Effector CD8-positive, alpha-beta T cell (primary cell): ENCODE data around the gene SLC9A5.

ENCODE experiments used
- DNase-seq: peaks from one replicate; lab custom pipeline; 2025; lab: John Stamatoyannopoulos, UW
- total RNA-seq, 4 experiments: gene quantifications; one replicate each; lab custom pipeline; 2026; lab: John Stamatoyannopoulos, UW

The SLC9A5 gene, protein sequence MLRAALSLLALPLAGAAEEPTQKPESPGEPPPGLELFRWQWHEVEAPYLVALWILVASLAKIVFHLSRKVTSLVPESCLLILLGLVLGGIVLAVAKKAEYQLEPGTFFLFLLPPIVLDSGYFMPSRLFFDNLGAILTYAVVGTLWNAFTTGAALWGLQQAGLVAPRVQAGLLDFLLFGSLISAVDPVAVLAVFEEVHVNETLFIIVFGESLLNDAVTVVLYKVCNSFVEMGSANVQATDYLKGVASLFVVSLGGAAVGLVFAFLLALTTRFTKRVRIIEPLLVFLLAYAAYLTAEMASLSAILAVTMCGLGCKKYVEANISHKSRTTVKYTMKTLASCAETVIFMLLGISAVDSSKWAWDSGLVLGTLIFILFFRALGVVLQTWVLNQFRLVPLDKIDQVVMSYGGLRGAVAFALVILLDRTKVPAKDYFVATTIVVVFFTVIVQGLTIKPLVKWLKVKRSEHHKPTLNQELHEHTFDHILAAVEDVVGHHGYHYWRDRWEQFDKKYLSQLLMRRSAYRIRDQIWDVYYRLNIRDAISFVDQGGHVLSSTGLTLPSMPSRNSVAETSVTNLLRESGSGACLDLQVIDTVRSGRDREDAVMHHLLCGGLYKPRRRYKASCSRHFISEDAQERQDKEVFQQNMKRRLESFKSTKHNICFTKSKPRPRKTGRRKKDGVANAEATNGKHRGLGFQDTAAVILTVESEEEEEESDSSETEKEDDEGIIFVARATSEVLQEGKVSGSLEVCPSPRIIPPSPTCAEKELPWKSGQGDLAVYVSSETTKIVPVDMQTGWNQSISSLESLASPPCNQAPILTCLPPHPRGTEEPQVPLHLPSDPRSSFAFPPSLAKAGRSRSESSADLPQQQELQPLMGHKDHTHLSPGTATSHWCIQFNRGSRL
- 1.8 to 3.7 (median 2.2) reads per million in 4 experiments for total RNA-seq

DNA sequence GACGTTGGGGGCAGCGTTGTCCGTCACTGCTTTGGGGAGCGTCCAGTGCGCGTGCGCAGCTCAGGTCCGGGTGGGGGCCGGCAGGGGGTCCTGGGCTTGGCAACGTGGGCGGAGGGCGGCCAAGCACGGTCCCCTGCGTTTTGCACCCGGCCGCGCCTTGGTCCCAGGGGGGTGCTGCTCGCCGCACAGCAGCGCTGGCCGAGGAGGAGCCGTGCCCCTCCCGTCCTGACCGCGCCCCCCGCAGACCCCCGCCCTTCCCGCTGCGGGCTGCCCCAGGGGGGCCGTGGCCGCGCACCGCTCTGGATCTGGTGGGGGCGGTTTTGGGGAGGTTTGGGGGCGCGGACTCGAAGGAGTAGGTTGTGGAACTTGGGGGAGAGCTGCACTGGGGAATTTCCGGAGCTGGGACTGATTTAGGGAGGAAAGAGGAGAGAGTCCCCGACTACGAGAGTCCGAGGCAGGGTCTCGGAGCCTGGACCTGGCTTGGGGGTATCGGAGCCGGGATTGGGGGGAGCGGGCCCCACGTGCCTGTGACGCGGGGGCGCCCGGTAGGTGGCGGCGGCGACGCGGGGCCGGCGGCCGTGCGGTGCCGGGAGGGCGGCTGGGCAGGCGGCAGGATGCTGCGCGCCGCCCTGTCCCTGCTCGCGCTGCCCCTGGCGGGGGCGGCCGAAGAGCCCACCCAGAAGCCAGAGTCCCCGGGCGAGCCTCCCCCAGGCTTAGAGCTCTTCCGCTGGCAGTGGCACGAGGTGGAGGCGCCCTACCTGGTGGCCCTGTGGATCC is at the start of gene SLC9A5:
SLC9A5 (plus strand) TSS at position 579 of the 777 bp plus-strand sequence; CDS start at position 615, 36 bp downstream.
- no peak for DNase-seq

DNA sequence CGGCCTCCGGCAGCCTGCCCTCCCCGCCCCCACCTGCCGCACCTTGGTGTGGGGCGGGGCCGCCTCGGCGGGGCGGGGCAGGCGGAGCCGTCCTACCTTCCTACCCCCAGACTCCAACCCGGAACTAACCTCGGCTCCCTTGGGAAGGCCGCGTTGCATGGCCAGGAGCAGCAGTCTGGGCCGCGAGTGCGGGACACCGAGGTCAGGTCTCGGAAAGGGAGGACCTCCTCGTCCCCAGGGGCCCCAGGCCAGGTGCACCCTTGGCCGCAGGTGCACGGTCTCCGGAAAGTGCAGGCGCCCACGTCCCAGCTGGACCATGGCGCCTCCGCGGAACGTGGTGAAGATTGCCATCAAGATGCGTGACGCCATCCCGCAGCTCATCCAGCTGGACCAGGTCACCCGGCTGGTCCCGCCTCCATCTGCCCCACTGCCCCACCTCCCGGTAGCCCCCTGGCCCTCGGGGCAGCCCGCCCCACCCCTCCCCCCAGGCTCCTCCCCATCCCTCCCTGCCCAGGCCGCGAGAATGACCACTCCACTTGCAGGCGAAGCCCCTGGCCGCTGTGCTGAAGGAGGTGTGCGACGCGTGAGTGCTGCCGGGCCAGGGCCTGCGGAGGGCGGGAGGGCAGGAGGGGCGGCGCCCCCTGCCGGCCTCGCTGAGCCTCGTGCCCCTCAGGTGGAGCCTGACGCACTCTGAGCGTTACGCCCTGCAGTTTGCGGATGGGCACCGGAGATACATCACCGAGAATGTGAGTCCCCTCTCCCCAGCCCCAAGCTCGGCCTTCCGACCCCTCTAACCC is 49.6 kb upstream of the SLC9A5 start, which contains the start of gene ELMO3:
ELMO3 (plus strand) TSS at position 121 of the 797 bp plus-strand sequence; CDS start at position 317, 196 bp downstream.
- no peak for DNase-seq

DNA sequence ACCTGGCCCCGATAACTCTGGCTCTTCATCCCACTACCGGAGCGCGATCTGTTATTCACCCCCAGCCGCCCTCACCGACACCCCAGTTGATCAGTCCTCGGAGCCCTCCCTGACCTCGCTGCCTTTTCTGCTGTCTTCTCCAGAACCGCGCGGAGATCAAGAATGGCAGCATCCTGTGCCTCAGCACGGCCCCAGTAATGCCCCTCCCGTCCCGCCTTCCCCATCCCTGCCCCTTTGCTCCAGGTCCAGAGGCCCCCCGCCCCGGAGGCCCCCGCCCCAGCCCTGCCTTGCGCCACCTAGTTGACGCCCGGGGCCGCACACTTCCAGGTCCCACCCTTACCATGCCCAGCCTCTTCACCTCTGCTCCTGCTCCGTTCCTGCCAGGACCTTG is 49.0 kb upstream of the SLC9A5 start:
- no peak for DNase-seq

DNA sequence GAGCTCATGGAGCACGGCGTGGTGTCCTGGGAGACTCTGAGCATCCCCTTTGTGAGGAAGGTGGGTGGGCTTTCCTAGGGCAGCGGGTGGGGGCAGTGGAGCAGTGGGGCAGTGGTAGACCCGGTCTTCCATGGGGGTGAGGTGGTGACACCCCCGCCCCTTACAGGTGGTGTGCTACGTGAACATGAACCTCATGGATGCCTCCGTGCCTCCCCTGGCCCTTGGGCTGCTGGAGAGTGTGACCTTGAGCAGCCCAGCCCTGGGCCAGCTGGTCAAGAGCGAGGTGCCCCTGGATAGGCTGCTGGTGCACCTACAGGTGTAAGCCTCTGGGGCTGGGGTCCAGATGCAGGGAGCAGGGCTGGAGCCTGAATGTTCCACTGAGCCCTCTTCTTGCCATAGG is 48.3 kb upstream of the SLC9A5 start:
- no peak for DNase-seq

DNA sequence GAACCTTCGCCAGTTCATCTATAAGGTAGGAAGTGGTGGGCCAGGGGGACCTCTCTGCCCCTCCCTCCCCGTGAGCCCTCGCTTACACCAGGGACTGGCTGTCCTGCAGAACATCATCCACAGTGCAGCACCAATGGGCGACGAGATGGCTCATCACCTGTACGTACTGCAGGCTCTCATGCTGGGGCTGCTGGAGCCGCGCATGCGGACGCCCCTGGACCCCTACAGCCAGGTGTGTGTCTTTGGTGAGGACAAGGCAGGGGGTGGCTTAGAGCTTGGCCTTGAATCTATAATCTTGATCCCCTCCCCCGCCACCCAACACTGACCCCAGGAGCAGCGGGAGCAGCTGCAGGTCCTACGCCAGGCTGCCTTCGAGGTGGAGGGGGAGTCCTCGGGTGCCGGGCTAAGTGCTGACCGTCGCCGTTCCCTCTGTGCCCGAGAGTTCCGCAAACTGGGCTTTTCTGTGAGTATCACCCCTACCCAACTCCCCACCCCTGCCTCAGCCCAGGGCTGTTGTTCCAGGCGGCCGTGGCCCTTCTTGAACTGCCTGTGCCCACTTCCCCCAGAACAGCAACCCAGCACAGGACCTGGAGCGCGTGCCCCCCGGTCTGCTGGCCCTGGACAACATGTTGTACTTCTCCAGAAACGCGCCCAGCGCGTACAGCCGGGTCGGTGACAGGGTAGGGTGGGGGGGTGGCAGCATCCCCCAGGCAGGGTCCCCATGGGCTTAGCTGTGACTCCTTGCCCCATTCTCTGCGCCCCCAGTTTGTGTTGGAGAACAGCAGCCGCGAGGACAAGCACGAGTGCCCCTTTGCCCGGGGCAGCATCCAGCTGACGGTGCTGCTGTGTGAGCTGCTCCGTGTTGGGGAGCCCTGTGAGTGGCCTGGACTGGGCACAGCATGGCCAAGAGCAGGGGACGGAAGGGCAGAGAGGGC is 47.1 kb upstream of the SLC9A5 start:
- no peak for DNase-seq

DNA sequence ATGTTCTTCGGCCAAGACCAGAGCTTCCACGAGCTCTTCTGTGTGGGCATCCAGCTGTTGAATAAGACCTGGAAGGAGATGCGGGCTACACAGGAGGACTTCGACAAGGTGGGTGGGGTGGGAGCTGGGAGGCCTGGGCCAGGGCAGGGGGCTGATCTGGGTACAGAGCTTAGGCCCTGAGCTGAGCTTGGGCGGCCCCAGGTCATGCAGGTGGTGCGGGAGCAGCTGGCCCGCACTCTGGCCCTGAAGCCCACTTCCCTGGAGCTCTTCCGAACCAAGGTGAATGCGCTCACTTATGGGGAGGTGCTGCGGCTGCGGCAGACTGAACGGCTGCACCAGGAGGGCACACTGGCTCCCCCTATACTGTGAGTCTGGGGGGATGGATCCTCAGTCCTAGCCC is 46.4 kb upstream of the SLC9A5 start:
- no peak for DNase-seq

DNA sequence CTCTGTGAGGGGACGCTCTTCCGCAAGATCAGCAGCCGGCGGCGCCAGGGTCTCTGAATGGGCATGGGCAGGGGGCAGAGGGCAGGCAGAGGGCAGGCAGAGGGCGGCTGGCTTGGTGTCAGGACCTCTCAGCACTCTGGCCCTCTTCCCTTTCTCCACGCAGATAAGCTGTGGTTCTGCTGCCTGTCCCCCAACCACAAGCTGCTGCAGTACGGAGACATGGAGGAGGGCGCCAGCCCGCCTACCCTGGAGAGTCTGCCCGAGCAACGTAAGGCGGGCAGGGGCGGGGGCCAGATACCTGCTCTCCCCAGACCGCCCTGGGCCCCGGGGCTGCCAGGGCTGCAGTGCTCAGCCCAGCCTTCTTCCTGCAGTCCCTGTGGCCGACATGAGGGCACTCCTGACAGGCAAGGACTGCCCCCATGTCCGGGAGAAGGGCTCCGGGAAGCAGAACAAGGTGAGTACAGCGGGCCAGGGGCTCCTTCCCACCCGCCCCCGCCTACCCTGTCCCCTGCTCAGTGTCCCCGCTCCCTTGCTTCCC is 45.8 kb upstream of the SLC9A5 start:
- no peak for DNase-seq

DNA sequence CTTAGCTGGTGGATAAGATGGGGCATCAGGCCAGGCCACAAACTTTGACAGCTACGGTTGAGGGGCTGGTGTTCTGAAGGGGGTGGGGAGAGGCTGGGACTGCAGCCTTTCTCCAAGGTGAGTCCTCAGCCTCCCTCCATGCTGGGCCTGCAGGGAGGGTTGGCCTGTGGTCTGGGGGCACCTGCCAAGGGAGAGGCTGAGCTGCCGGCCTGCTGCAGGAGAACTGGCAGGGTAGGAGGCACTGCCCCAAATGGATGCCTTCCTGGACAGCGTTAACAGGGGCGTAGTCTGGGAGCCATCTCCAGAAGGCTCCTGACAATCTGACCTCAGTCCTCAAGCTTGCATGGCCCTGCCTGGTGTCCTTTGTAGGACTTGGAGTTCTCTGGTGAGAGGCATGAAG is 44.7 kb upstream of the SLC9A5 start:
- DNase-seq = no peak

DNA sequence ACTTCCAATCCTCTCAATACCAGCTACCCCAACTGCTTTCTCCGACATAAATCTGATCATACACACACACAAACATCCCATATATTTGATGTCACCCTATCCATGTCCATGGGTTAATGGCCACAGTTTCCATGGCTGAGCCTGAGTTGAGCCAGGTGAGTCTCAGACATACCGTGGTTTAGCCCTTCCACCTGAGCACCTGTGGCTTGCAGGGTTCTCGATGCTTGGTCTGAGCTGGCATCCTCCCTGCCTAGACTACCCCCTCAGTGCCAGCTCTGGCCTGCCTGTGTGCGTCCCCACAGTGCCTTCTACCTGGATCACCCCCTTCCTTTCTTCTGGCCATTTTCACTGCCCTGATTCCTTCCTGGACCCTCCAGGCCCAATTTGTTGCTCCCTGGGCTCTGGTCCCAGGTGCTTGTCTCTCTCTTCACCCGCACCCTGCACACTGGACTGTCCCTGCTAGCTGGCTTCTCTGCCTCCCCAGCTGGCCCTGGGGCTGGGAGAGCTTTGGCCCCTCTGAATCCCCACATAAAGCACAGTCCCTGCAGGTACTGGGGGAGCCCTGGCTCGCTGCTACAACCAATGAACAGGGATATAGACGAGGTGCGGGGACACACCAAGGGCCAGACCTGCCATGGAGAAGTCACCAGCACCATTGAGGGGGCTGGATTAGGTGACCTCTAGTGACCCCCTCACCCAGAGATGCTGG is 42.5 kb upstream of the SLC9A5 start:
- DNase-seq = no peak

DNA sequence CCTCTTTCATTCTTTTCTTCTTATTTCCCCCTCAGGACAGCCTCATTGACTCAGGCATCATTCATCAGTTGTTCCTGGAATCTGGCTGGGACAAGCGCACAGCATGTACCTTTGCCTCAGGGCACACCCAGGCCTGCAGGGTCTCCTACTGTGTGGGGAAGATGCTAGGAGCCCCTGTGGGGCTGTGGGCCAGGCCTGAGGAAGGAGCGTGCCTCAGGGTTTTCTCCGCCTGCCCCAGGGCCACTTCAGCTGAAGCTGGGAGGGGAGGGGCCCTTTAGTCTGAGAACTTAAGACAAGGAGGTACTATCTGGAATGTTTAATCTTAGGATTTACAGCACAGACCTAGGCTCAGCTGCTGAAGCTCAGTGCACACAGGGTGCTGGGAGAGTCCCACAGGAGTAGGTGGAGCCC is 41.9 kb upstream of the SLC9A5 start:
- no peak for DNase-seq

DNA sequence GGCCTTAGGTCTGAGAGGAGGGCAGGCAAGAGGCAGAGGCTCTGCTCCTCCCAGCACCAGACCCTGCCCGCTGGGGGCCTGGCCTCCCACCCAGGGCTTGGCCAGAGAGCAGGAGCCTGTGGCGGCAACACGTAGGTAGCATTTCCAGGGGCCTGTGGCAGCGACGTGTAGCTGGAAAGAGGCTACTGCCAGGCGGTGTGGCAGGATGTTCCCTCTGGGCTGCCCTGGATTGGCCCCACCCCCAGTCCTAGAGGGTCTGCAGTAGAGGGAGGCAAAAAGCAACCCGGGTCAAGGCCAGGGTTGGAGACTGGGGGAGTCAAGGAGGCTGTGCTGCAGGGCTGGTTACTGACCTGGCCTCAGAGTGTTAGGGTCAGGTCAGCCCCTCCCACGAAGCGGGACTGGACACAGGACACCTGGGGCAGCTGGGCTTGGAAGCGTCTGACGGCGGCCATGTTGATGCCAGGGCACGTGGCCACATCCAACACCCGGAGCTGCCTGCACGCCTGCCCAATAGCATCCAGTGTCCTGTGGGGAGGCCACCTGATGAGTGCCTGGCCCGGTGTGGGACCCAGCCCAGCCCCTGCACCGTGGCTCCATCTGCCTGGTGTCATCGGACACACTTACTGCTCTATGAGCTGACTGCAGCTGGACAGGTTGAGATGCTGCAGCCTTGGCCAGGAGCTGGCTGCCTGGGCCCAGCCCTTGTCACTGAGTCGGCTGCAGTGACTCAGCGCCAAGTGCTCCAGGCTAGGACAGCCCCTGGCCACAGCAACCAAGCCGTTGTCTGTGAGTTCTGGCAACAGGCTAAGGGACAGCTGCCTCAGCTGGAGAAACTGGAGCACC is 41.3 kb upstream of the SLC9A5 start:
- no peak for DNase-seq

DNA sequence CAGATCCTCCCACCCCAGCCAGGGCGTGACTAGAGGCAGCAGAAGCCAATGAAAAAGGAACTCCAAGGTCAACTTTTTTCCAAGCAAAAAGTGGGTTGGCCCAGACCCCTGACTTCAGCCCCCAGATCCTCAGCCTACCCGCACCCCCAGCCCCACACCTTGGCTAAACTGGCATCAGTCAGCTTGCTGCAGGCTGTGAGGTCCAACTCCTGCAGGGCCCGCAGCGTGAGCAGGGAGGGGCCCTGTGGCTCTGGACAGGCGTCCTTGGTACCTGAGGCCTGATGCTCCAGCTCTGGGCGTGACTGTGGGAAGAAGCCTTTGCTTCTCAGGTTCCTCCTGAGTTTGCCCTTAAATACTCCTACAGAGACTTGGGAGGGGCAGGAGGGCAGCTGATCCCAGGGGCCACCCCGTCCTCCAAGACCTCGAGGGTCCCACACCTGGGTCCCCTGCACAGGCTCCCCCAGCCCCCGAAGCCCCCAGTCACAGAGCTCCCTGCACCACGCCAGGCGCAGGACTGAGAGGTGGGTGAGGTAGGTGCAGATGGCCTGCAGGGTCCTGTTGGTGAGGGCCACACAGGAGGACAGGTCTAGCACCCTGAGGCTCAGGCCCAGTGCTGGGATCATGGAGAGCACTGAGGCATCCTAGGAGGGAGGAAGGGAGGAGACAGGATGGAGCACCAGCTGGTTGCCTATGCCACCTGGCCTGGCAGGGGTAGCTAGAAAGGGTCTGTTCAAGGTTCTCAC is 40.5 kb upstream of the SLC9A5 start:
- no peak for DNase-seq

DNA sequence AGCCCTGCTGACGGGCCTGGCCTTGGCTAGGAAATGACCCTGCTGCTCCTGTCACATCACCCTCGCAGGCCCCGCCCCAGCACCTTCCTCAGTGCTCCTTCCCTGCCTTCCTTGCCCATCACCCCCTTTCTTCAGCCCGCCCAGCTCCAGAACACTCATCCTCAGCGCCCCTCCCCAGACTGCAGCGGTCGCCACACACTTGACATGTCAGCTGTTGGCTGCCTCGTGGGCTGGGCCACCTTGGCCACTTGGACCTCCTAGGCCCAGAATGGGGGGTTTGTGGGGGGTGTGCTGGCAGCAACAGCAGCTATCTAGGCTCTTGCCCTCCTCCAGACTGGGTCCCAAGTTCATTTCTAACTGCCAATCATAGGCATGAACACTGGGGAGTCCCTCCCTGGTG is 39.2 kb upstream of the SLC9A5 start:
- no peak for DNase-seq

DNA sequence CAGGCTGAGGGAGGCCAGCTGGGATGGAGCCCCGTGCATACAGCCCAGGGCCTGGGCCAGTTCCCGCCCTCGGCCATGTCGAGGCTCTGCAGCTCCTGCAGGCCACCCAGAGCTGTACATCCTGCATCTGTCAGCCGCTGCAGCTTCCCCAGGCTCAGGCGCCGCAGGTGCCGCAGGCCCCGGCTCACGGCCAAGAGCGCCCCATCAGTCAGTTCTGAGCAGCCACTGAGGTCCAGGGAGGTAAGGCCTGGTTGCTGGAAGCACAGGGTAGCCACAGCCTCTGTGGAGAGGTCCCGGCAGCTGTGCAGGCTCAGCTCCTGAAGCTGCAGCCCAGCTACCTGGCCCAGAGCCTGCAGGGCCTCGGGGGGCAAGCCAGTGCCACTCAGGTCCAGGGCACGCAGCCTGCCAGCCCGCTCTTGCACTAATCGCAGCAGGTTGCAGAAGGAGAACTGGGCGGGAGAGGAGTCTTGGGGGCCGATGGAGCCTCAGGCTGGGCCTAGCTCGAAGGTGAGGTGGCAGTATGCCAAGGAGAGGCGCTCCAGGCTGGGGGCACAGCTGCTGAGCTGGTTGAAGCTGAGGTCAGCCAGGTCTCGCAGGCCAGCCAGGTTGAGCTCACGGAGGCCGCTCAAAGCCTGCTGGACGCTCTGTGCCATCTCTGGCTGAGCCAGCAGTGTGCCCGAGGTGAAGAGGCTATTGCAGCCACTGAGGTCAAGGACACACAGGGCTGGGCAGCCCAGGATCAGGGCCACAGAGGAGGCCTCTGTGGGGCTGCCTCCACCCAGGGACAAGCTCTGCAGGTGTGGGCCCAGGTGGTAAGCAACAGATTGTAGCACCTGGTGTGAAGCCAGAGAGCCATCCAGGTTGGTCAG is 38.5 kb upstream of the SLC9A5 start:
- DNase-seq = no peak

DNA sequence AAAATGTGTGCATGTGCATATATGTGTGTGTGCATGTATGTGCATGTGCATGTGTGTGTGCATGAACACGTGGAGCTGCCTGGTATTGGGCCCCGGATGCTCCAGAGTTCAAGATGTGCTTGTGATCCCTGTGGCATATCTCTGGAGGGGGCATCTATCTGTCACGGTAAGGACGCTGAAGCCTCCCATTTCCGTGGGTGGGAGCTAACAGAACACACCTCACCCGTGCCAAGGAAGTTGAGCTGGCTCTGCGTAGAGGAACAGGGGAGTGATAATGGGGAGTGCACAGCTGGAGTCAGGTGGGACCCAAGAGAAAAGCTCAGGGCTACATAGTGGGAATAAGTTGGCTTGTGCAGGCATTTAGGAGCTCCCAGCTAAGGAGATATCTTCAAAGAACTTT is 37.1 kb upstream of the SLC9A5 start:
- no peak for DNase-seq

DNA sequence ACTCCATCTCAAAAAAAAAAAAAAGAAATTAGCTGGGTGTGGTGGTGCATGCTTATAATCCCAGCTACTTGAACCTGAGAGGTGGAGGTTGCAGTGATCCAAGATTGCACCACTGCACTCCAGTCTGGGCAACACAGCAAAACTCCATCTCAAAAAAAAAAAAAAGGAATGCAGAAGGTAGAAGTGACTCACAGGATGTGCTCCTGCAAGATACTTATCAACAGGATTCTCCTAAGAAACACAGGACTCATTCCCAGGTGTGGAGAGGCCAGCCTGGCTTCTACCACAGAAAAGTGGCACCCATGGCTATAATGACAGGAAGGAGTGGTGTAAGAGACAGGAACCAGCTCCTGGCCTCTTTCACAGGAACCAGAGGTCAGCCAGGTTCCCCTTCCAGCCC is 36.0 kb upstream of the SLC9A5 start:
- DNase-seq = no peak
